H9 (cell line): ENCODE measurements around the gene TIMM23. TPM values are rescaled to one million over a fixed set of nuclear protein-coding genes. Genes with fewer than 3 reads are reported as not detected.

Experiments used
- DNase-seq: peaks from one replicate; pipeline ENCODE4 v3.0.0-alpha.2; 2017
- H2AFZ ChIP-seq: one replicate; pipeline ENCODE4 v1.6.1; 2013; ENCODE audit warnings: mild to moderate bottlenecking, low read length, control low read depth, moderate library complexity
- H2AK5ac ChIP-seq: 2 replicates; pipeline ENCODE4 v1.6.1; 2013; ENCODE audit warnings: low read length, control low read depth, mixed read lengths; ENCODE audit not compliant: insufficient read length
- H2BK120ac ChIP-seq: one replicate; pipeline ENCODE4 v1.6.1; 2013; ENCODE audit warnings: low read depth, mild to moderate bottlenecking, low read length, control low read depth, inconsistent platforms; ENCODE audit not compliant: poor library complexity, severe bottlenecking
- H2BK12ac ChIP-seq: 2 replicates; pipeline ENCODE4 v1.6.1; 2013; ENCODE audit warnings: low read length, control low read depth, mixed read lengths, low read depth; ENCODE audit not compliant: insufficient read length
- H2BK15ac ChIP-seq: 2 replicates; pipeline ENCODE4 v1.6.1; 2013; ENCODE audit warnings: low read depth, low read length, control low read depth
- H2BK20ac ChIP-seq: one replicate; pipeline ENCODE4 v1.6.1; 2013; ENCODE audit warnings: low read depth, mild to moderate bottlenecking, low read length, control low read depth, inconsistent platforms; ENCODE audit not compliant: poor library complexity, severe bottlenecking
- H2BK5ac ChIP-seq: 2 replicates; pipeline ENCODE4 v1.6.1; 2013; ENCODE audit warnings: low read length, control low read depth, mixed read lengths; ENCODE audit not compliant: insufficient read length
- H3K14ac ChIP-seq: 2 replicates; pipeline ENCODE4 v1.6.1; 2013; ENCODE audit warnings: low read length, control low read depth; ENCODE audit not compliant: insufficient read depth
- H3K18ac ChIP-seq: 2 replicates; pipeline ENCODE4 v1.6.1; 2013; ENCODE audit warnings: low read depth, mild to moderate bottlenecking, mixed read lengths, low read length, control low read depth; ENCODE audit not compliant: insufficient read length
- H3K23ac ChIP-seq: 2 replicates; pipeline ENCODE4 v1.6.1; 2013; ENCODE audit warnings: low read length, control low read depth, mixed read lengths, low read depth; ENCODE audit not compliant: insufficient read length
- H3K23me2 ChIP-seq: 2 replicates; pipeline ENCODE4 v1.6.1; 2013; ENCODE audit warnings: low read depth, mild to moderate bottlenecking, mixed read lengths, low read length, control low read depth; ENCODE audit not compliant: insufficient read length, poor library complexity, severe bottlenecking
- H3K27ac ChIP-seq: 2 replicates; pipeline ENCODE4 v1.5.1; 2013; ENCODE audit warnings: low read length, control low read depth, mixed read lengths, low read depth; ENCODE audit not compliant: insufficient read length
- H3K27me3 ChIP-seq: 2 replicates; pipeline ENCODE4 v1.6.1; 2013; ENCODE audit warnings: low read length, control low read depth, inconsistent platforms; ENCODE audit not compliant: insufficient read depth
- H3K4ac ChIP-seq: 2 replicates; pipeline ENCODE4 v1.6.1; 2013; ENCODE audit warnings: low read depth, mild to moderate bottlenecking, control low read depth, inconsistent platforms, low read length, moderate library complexity
- H3K4me1 ChIP-seq: 2 replicates; pipeline ENCODE4 v1.6.1; 2013; ENCODE audit warnings: low read length, control low read depth, inconsistent platforms; ENCODE audit not compliant: insufficient read depth
- H3K4me2 ChIP-seq: 2 replicates; pipeline ENCODE4 v1.6.1; 2013; ENCODE audit warnings: low read length, control low read depth, mixed read lengths; ENCODE audit not compliant: insufficient read length, insufficient read depth
- H3K56ac ChIP-seq: 2 replicates; pipeline ENCODE4 v1.6.1; 2013; ENCODE audit warnings: low read depth, mild to moderate bottlenecking, mixed read lengths, low read length, control low read depth; ENCODE audit not compliant: insufficient read length
- H3K79me1 ChIP-seq: 2 replicates; pipeline ENCODE4 v1.6.1; 2013; ENCODE audit warnings: low read depth, mild to moderate bottlenecking, moderate library complexity, low read length, control low read depth, inconsistent platforms; ENCODE audit not compliant: insufficient read depth, poor library complexity, severe bottlenecking
- H3K79me2 ChIP-seq: 2 replicates; pipeline ENCODE4 v1.6.1; 2013; ENCODE audit warnings: low read length, control low read depth, inconsistent platforms; ENCODE audit not compliant: insufficient read depth
- H3K9ac ChIP-seq: 2 replicates; pipeline ENCODE4 v1.6.1; 2013; ENCODE audit warnings: low read length, control low read depth, mixed read lengths; ENCODE audit not compliant: insufficient read length; ENCODE audit errors: extremely low read depth
- H3K9me3 ChIP-seq: one replicate; pipeline ENCODE4 v1.6.1; 2013; ENCODE audit warnings: low read depth, low read length, inconsistent platforms; ENCODE audit not compliant: control insufficient read depth
- H3T11ph ChIP-seq: one replicate; pipeline ENCODE4 v1.6.1; 2013; ENCODE audit warnings: mild to moderate bottlenecking, low read length, control low read depth, inconsistent platforms
- H4K20me1 ChIP-seq: one replicate; pipeline ENCODE4 v1.6.1; 2013; ENCODE audit not compliant: control insufficient read depth, insufficient read length, insufficient read depth
- H4K5ac ChIP-seq: 2 replicates; pipeline ENCODE4 v1.6.1; 2013; ENCODE audit warnings: low read depth, mild to moderate bottlenecking, mixed read lengths, low read length, control low read depth; ENCODE audit not compliant: insufficient read length
- H4K8ac ChIP-seq: replicated peaks from 2 replicates; pipeline ENCODE4 v1.6.1; 2013; ENCODE audit warnings: low read length, control low read depth, mixed read lengths, low read depth; ENCODE audit not compliant: insufficient read length
- H4K91ac ChIP-seq: 2 replicates; pipeline ENCODE4 v1.6.1; 2013; ENCODE audit warnings: low read depth, mild to moderate bottlenecking, moderate library complexity, mixed read lengths, low read length, control low read depth; ENCODE audit not compliant: insufficient read length
- H3K27ac Mint-ChIP-seq, 3 experiments: 2 replicates in 2 of 3; 3 replicates in 1 of 3; pipeline ENCODE4 v1.8.0; 2020 to 2021; ENCODE audit warnings: mixed read lengths in 3 of 3, mild to moderate bottlenecking in 1 of 3, moderate library complexity in 1 of 3
- H3K27me3 Mint-ChIP-seq: 2 replicates; pipeline ENCODE4 v1.8.0; 2021; ENCODE audit warnings: low read depth, mild to moderate bottlenecking, moderate library complexity, mixed read lengths
- H3K36me3 Mint-ChIP-seq, 3 experiments: 2 replicates in 2 of 3; 3 replicates in 1 of 3; pipeline ENCODE4 v1.8.0; 2020 to 2021; ENCODE audit warnings: low read depth in 3 of 3, mixed read lengths in 3 of 3; ENCODE audit not compliant: insufficient read depth in 1 of 3
- H3K4me1 Mint-ChIP-seq, 2 experiments: 2 replicates each; pipeline ENCODE4 v1.8.0; 2020; ENCODE audit warnings: mixed read lengths in 2 of 2
- H3K4me3 Mint-ChIP-seq, 2 experiments: 2 replicates in 1 of 2; 3 replicates in 1 of 2; pipeline ENCODE4 v1.8.0; 2020 to 2021; ENCODE audit warnings: mild to moderate bottlenecking in 2 of 2, mixed read lengths in 2 of 2, moderate library complexity in 1 of 2
- H3K9me3 Mint-ChIP-seq, 2 experiments: 2 replicates in 1 of 2; 3 replicates in 1 of 2; pipeline ENCODE4 v1.8.0; 2020; ENCODE audit warnings: mild to moderate bottlenecking in 2 of 2, mixed read lengths in 2 of 2, moderate library complexity in 1 of 2
- WGBS: extraction: QIAGEN DNeasy Blood & Tissue Kit; methylation state at CpG from one replicate; pipeline ENCODE4 v1.1.7; 2013; ENCODE audit warnings: missing lambda C conversion rate, low lambda C conversion rate, mixed read lengths; ENCODE audit not compliant: insufficient read length; ENCODE audit errors: extremely low coverage; 5-methylcytosine and 5-hydroxymethylcytosine counted together
- total RNA-seq: library from RNA; stranded (reverse); gene quantifications from 2 replicates; pipeline ENCODE4 v1.2.1, GENCODE V29; 2021
- TF ChIP-seq, protein P1 (sequence below): fragments of 200-600 bp; sonication (generic); conservative IDR thresholded peaks from 3 replicates; pipeline ENCODE4 v1.8.0; 2021; ENCODE audit warnings: antibody characterized with exemption, mild to moderate bottlenecking

TIMM23 gene
- total RNA-seq, 1 experiment from 2014 or later = 105 TPM

DNA sequence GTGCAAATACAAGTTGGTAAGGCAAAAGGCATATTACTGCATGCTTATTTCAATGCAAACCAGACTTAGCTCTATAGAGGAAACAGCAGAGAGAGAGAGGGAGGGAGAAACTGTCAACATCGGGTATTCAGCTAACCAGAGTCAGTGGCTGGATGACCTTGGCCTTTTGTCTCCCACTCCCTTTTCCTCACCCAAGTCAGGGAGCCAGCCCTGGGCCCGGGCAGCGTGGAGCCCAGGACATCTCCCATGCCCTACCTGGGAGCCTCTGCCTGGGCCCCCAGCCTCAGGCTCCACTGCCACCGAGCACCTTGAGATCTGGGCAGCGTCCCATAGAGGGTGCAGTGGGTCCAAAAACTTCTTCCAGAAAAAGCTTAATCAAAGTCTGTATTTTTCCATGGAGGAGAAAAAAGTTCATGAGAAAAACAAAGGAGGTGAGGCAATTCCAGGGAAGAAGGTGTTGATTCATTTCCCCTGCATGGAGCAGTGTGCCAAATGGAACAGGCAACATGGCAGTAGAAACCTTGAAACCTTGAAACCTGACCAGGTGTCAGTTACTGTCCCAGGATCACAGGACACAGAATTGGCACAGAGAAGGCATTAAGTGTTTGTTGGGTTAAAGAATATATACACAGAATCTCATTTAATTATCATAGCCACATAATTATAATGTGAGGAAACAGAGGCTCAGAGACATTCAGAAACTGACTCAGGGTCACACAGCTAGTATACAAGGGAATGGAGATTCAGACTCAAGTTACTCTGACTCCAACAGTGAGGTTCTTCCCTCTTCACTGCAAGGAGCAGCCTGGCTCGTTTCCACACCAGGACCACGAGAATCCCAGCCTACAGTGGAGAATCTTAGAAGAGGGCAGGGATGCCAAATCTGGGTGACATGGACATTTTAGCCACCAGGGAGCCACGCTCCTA, 63.9 kb downstream of the TIMM23 start:
- Mint-ChIP-seq H3K36me3 (no peaks in the 10 kb centered on the region), H3K27ac (no peak overlapping the region), H3K27me3 (0 out of 2 replicates have a peak, but pooled peaks cover 2% of the 10 kb centered on the region), H3K9me3 (no peaks in the 10 kb centered on the region), H3K4me1 (0 out of 4 replicates have a peak, but pooled peaks cover 0 to 3% of the 10 kb centered on the region in 2 experiments), H3K4me3 (no peak overlapping the region)
- Histone ChIP-seq H2AFZ (no peak overlapping the region), H3K9me3 (no peaks in the 10 kb centered on the region), H2BK5ac (no peak overlapping the region), H3K4me2 (no peak overlapping the region), H3K56ac (no peak overlapping the region), H2AK5ac (no peak overlapping the region), H3T11ph (no peak overlapping the region), H3K18ac (no peak overlapping the region), H3K23me2 (no peaks in the 10 kb centered on the region), H4K91ac (no peak overlapping the region), H3K4ac (no peak overlapping the region), H4K5ac (no peak overlapping the region), H3K4me1 (no peaks in the 10 kb centered on the region), H2BK12ac (no peak overlapping the region), H2BK15ac (no peak overlapping the region), H3K27me3 (no peaks in the 10 kb centered on the region), H4K20me1 (no peaks in the 10 kb centered on the region), H3K79me1 (no peaks in the 10 kb centered on the region), H3K79me2 (no peaks in the 10 kb centered on the region), H3K14ac (no peak overlapping the region), H3K9ac (no peak overlapping the region), H4K8ac (no peak overlapping the region), H3K23ac (no peak overlapping the region), H2BK20ac (no peak overlapping the region), H2BK120ac (no peak overlapping the region), H3K27ac (no peak overlapping the region)
- no CpG with 5 or more reads among the region's 8 CpGs for WGBS
- TF ChIP-seq, protein P1, sequence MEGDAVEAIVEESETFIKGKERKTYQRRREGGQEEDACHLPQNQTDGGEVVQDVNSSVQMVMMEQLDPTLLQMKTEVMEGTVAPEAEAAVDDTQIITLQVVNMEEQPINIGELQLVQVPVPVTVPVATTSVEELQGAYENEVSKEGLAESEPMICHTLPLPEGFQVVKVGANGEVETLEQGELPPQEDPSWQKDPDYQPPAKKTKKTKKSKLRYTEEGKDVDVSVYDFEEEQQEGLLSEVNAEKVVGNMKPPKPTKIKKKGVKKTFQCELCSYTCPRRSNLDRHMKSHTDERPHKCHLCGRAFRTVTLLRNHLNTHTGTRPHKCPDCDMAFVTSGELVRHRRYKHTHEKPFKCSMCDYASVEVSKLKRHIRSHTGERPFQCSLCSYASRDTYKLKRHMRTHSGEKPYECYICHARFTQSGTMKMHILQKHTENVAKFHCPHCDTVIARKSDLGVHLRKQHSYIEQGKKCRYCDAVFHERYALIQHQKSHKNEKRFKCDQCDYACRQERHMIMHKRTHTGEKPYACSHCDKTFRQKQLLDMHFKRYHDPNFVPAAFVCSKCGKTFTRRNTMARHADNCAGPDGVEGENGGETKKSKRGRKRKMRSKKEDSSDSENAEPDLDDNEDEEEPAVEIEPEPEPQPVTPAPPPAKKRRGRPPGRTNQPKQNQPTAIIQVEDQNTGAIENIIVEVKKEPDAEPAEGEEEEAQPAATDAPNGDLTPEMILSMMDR = peak; percentile 30; the same call in 1 of the 3 replicates
- DNase-seq = no peak
